WTC11 (cell line): ENCODE data around the gene RUVBL2. TPM values are rescaled to one million over a fixed set of nuclear protein-coding genes. Genes with fewer than 3 reads are reported as not detected.
A peak's percentile ranks its signal among the peaks of the same experiment; 100 is the strongest.
"Not testable (repeated sequence)": the region's sequence is repeated elsewhere in the genome, so short reads cannot be mapped to it uniquely, and the experiment has no call there.

Experiments used
- ATAC-seq: fragments of 200-7000 bp; cut with Tn5 transposase; 2 replicates; pipeline ENCODE4 v1.10.0; 2021; ENCODE audit warnings: mild to moderate bottlenecking, moderate library complexity
- CTCF ChIA-PET: fragments of 300-600 bp; sonication (Branson Sonifier 250); formaldehyde crosslinking; loops from one replicate; lab custom pipeline; 2021; ENCODE audit warnings: antibody characterized with exemption; lab: Charles Lee
- POLR2A ChIA-PET: fragments of 350-600 bp; sonication (Branson Sonifier 250); formaldehyde crosslinking; loops from one replicate; lab custom pipeline; 2021; ENCODE audit warnings: antibody characterized with exemption; lab: Charles Lee
- DNase-seq: peaks from one replicate; pipeline ENCODE4 v3.0.0; 2021; ENCODE audit warnings: low spot score
- H3K27ac Mint-ChIP-seq: 2 replicates; pipeline ENCODE4 v1.8.0; 2021; ENCODE audit warnings: mixed read lengths
- H3K27me3 Mint-ChIP-seq: 2 replicates; pipeline ENCODE4 v1.8.0; 2021; ENCODE audit warnings: low read depth, mild to moderate bottlenecking, moderate library complexity, mixed read lengths
- H3K36me3 Mint-ChIP-seq: 2 replicates; pipeline ENCODE4 v1.8.0; 2021; ENCODE audit warnings: mixed read lengths
- H3K4me1 Mint-ChIP-seq: 2 replicates; pipeline ENCODE4 v1.8.0; 2022; ENCODE audit warnings: mixed read lengths
- H3K4me3 Mint-ChIP-seq: 2 replicates; pipeline ENCODE4 v1.8.0; 2021; ENCODE audit warnings: mild to moderate bottlenecking, moderate library complexity, mixed read lengths
- H3K9me3 Mint-ChIP-seq: 2 replicates; pipeline ENCODE4 v1.8.0; 2021; ENCODE audit warnings: mixed read lengths
- ESRRA ChIP-seq: sonication (generic); formaldehyde crosslinking; IDR thresholded peaks from 2 replicates; pipeline ENCODE4 v1.8.1; 2022; ENCODE audit warnings: mild to moderate bottlenecking, missing genetic modification reagents, borderline replicate concordance
- ETV6 ChIP-seq: sonication (generic); formaldehyde crosslinking; IDR thresholded peaks from 2 replicates; pipeline ENCODE4 v1.8.1; 2022; ENCODE audit warnings: mild to moderate bottlenecking, missing genetic modification reagents
- GTF2I ChIP-seq: fragments of 250-450 bp; sonication (Bioruptor Pico); conservative IDR thresholded peaks from 2 replicates; pipeline ENCODE4 v1.4.0; 2021; ENCODE audit warnings: mild to moderate bottlenecking
- NFYB ChIP-seq: sonication (generic); formaldehyde crosslinking; conservative IDR thresholded peaks from 2 replicates; pipeline ENCODE4 v1.8.0; 2022; ENCODE audit warnings: low read depth, missing genetic modification reagents
- TEAD4 ChIP-seq: sonication (generic); formaldehyde crosslinking; IDR thresholded peaks from 2 replicates; pipeline ENCODE4 v1.8.0; 2022; ENCODE audit warnings: mild to moderate bottlenecking, missing genetic modification reagents
- ZBTB21 ChIP-seq: sonication (generic); formaldehyde crosslinking; IDR thresholded peaks from 2 replicates; pipeline ENCODE4 v1.8.1; 2023; ENCODE audit warnings: mild to moderate bottlenecking, missing genetic modification reagents, borderline replicate concordance
- ZNF138 ChIP-seq: sonication (generic); formaldehyde crosslinking; conservative IDR thresholded peaks from 2 replicates; pipeline ENCODE4 v1.8.1; 2022; ENCODE audit warnings: mild to moderate bottlenecking, moderate library complexity, missing genetic modification reagents
- ZNF396 ChIP-seq: fragments of 250-450 bp; sonication (Bioruptor Pico); IDR thresholded peaks from 2 replicates; pipeline ENCODE4 v1.8.0; 2021; ENCODE audit warnings: mild to moderate bottlenecking, moderate library complexity, borderline replicate concordance
- total RNA-seq: library from RNA; stranded (reverse); gene quantifications from 3 replicates; pipeline ENCODE4 v1.2.3, GENCODE V29; 2021
- TF ChIP-seq, protein P1 (sequence below): fragments of 200-600 bp; IDR thresholded peaks from 2 replicates; pipeline ENCODE4 v1.8.0; 2022; ENCODE audit warnings: antibody characterized with exemption
- TF ChIP-seq, protein P2 (sequence below): sonication (generic); formaldehyde crosslinking; IDR thresholded peaks from 2 replicates; pipeline ENCODE4 v1.8.1; 2022; ENCODE audit warnings: low read depth, mild to moderate bottlenecking, moderate library complexity, missing genetic modification reagents, borderline replicate concordance
- TF ChIP-seq, protein P3 (sequence below): sonication (generic); formaldehyde crosslinking; IDR thresholded peaks from 2 replicates; pipeline ENCODE4 v1.8.1; 2023; ENCODE audit warnings: mild to moderate bottlenecking, missing genetic modification reagents, moderate library complexity
- TF ChIP-seq, protein P4 (sequence below): sonication (generic); formaldehyde crosslinking; IDR thresholded peaks from 2 replicates; pipeline ENCODE4 v1.8.0; 2023; ENCODE audit warnings: mild to moderate bottlenecking, missing genetic modification reagents
- TF ChIP-seq, protein P5 (sequence below): sonication (generic); formaldehyde crosslinking; IDR thresholded peaks from 2 replicates; pipeline ENCODE4 v1.8.1; 2022; ENCODE audit warnings: low read depth, missing genetic modification reagents, borderline replicate concordance
- TF ChIP-seq, protein P6 (sequence below): sonication (generic); formaldehyde crosslinking; IDR thresholded peaks from 2 replicates; pipeline ENCODE4 v1.8.0; 2022; ENCODE audit warnings: mild to moderate bottlenecking, missing genetic modification reagents

RUVBL2 gene
- total RNA-seq, 1 experiment from 2014 or later, result 178 TPM

DNA sequence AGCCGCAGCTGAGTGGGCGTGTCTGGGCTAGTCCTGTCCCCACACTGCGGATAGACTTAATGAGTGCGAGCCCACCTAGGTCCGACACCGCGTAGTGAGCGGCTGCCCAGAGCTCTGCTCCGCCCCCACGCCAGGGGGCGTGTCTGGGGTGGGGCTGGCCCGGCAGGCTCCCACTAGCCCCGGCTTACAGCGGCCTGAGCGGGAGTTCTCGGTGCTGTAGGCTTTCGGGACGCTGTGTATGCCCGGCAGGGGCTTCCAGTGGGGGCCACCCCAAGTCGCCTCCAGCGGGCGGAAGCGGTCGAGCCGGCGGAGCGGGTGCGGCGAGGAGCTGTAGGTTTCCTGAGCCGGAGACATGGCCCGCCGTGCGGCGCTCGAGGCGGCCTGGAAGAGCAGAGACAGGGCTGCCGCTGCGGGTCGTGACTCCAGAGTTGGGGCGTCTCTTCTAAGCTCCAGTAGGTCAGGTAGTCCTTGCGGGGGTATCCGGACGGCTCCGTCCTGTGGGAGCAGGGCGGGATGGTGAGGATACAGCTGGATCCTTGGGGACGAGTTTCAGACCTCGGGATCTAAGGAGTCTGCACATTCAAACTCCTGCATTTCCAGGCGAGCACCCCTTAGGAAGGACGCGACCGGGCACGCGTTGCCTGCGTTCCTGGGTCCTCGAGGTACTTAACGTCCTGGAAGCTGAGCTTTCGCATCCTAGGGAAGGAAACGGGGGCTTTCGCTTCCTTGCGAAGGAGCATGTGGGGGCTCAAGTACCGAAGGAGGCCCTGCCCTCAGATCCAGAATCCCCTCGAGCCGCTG is 62.6 kb downstream of the RUVBL2 start (continued):
- TF ChIP-seq, protein P1, sequence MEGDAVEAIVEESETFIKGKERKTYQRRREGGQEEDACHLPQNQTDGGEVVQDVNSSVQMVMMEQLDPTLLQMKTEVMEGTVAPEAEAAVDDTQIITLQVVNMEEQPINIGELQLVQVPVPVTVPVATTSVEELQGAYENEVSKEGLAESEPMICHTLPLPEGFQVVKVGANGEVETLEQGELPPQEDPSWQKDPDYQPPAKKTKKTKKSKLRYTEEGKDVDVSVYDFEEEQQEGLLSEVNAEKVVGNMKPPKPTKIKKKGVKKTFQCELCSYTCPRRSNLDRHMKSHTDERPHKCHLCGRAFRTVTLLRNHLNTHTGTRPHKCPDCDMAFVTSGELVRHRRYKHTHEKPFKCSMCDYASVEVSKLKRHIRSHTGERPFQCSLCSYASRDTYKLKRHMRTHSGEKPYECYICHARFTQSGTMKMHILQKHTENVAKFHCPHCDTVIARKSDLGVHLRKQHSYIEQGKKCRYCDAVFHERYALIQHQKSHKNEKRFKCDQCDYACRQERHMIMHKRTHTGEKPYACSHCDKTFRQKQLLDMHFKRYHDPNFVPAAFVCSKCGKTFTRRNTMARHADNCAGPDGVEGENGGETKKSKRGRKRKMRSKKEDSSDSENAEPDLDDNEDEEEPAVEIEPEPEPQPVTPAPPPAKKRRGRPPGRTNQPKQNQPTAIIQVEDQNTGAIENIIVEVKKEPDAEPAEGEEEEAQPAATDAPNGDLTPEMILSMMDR, result peak; percentile 19; the same call in 1 of the 2 replicates
- TF ChIP-seq TEAD4 (CRISPR knock-in tag), result no peak
- TF ChIP-seq, protein P2, sequence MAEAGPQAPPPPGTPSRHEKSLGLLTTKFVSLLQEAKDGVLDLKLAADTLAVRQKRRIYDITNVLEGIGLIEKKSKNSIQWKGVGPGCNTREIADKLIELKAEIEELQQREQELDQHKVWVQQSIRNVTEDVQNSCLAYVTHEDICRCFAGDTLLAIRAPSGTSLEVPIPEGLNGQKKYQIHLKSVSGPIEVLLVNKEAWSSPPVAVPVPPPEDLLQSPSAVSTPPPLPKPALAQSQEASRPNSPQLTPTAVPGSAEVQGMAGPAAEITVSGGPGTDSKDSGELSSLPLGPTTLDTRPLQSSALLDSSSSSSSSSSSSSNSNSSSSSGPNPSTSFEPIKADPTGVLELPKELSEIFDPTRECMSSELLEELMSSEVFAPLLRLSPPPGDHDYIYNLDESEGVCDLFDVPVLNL (CRISPR knock-in tag), result no peak
- TF ChIP-seq, protein P3, sequence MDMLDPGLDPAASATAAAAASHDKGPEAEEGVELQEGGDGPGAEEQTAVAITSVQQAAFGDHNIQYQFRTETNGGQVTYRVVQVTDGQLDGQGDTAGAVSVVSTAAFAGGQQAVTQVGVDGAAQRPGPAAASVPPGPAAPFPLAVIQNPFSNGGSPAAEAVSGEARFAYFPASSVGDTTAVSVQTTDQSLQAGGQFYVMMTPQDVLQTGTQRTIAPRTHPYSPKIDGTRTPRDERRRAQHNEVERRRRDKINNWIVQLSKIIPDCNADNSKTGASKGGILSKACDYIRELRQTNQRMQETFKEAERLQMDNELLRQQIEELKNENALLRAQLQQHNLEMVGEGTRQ (CRISPR knock-in tag), result no peak
- no peak for TF ChIP-seq ESRRA (CRISPR knock-in tag)
- no peak for TF ChIP-seq NFYB (CRISPR knock-in tag)
- no peak for TF ChIP-seq GTF2I (CRISPR knock-in tag)
- TF ChIP-seq ZBTB21 (CRISPR knock-in tag), result no peak
- no peak for TF ChIP-seq ZNF138 (CRISPR knock-in tag)
- TF ChIP-seq, protein P4, sequence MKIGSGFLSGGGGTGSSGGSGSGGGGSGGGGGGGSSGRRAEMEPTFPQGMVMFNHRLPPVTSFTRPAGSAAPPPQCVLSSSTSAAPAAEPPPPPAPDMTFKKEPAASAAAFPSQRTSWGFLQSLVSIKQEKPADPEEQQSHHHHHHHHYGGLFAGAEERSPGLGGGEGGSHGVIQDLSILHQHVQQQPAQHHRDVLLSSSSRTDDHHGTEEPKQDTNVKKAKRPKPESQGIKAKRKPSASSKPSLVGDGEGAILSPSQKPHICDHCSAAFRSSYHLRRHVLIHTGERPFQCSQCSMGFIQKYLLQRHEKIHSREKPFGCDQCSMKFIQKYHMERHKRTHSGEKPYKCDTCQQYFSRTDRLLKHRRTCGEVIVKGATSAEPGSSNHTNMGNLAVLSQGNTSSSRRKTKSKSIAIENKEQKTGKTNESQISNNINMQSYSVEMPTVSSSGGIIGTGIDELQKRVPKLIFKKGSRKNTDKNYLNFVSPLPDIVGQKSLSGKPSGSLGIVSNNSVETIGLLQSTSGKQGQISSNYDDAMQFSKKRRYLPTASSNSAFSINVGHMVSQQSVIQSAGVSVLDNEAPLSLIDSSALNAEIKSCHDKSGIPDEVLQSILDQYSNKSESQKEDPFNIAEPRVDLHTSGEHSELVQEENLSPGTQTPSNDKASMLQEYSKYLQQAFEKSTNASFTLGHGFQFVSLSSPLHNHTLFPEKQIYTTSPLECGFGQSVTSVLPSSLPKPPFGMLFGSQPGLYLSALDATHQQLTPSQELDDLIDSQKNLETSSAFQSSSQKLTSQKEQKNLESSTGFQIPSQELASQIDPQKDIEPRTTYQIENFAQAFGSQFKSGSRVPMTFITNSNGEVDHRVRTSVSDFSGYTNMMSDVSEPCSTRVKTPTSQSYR (CRISPR knock-in tag), result no peak
- no peak for TF ChIP-seq ZNF396
- TF ChIP-seq, protein P5, sequence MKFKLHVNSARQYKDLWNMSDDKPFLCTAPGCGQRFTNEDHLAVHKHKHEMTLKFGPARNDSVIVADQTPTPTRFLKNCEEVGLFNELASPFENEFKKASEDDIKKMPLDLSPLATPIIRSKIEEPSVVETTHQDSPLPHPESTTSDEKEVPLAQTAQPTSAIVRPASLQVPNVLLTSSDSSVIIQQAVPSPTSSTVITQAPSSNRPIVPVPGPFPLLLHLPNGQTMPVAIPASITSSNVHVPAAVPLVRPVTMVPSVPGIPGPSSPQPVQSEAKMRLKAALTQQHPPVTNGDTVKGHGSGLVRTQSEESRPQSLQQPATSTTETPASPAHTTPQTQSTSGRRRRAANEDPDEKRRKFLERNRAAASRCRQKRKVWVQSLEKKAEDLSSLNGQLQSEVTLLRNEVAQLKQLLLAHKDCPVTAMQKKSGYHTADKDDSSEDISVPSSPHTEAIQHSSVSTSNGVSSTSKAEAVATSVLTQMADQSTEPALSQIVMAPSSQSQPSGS, result no peak
- TF ChIP-seq, protein P6, sequence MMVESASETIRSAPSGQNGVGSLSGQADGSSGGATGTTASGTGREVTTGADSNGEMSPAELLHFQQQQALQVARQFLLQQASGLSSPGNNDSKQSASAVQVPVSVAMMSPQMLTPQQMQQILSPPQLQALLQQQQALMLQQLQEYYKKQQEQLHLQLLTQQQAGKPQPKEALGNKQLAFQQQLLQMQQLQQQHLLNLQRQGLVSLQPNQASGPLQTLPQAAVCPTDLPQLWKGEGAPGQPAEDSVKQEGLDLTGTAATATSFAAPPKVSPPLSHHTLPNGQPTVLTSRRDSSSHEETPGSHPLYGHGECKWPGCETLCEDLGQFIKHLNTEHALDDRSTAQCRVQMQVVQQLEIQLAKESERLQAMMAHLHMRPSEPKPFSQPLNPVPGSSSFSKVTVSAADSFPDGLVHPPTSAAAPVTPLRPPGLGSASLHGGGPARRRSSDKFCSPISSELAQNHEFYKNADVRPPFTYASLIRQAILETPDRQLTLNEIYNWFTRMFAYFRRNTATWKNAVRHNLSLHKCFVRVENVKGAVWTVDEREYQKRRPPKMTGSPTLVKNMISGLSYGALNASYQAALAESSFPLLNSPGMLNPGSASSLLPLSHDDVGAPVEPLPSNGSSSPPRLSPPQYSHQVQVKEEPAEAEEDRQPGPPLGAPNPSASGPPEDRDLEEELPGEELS, result 0 out of 2 replicates have a peak, but pooled peaks have one; percentile 47
- TF ChIP-seq ETV6, result peak; percentile 54; the same call in 1 of the 2 replicates
- TF ChIP-seq, all 79 proteins: peak for 5

DNA sequence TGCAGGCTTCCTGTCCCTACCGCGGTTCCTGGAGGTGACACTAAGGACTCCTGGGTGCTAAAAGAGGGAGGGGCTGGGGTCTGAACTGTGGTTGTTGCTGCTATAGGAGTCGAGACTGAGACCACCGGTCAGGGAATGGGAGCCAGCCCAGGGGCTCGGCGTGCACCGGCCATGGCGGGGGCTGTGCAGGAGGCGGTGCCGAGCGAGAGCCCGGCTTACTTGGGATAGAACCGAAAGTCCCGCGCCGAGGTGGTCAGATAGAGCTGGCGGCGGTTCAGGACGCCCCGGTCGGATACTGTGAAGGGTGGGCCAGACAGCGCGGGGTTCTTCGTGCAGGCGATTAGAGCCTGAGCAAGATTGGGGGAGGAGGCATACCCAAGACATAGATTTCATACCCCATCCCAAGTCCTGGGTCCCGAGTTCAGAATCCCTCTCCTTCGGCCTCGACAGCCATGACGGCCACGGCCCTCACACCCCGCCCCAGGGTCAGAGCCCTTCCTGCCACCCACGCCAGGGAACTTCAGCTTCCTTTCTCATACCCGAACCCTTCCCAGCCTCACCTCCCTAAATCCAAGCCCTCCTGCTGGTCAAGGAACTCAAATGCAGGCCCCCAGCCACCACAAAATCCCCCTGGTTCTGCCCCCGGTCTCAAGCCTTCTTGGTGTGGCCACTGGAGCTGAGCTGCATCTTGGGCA is 63.4 kb downstream of the RUVBL2 start:
- Mint-ChIP-seq H3K27me3 (peaks cover 77% of the 10 kb centered on the region), H3K4me3 (peak overlapping the region; percentile 71), H3K4me1 (peaks cover 14% of the 10 kb centered on the region)
- H3K27ac Mint-ChIP-seq, ATAC-seq, DNase-seq, H3K36me3 Mint-ChIP-seq, H3K9me3 Mint-ChIP-seq: not testable (repeated sequence)
- ChIA-PET POLR2A (interaction anchor here (0.6 to 1.2 kb wide), 4 partner anchors 10 to 208 kb away, joined by 3 to 5 read pairs (median 4); no protein-coding TSS in a partner anchor), CTCF (interaction anchor here (0.6 to 3.5 kb wide), 28 partner anchors 8 to 489 kb away, joined by 3 to 33 read pairs (median 4); partner anchors contain the start of genes CGB2, GYS1, HSD17B14 and KCNA7)
